ENCODE results near the gene RIC8B. TPM values are rescaled to one million over a fixed set of nuclear protein-coding genes. Genes with fewer than 3 reads are reported as not detected.

Gene RIC8B
- total and polyA plus RNA-seq, 2 of the 8 experiments (the other 6 are each of a cell fraction or from before 2014, with no cell fraction given) = 8.2 to 25.3 TPM

DNA sequence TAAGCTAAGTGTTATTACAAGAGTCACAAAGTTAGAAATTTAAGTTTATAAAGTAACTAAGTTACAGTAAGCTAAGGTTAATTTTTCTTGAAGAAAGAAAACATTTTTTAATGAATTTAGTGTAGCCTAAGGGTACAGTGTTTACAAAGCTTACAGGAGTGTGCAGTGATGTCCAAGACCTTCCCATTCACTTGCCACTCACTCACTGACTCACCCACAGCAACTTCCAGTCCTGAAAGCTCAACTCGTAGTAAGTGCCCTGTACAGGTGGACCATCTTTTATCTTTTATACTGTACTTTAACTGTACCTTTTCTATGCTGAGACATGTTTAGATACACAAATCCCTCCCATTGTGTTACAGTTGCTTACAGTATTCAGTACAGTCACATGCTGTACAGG lies 120.3 kb downstream of the RIC8B start:
- no peak overlapping the region for H3K27ac ChIP-seq (ENCODE audit: low read depth, low read length)
- no peak overlapping the region for H3K4me2 ChIP-seq (ENCODE audit: insufficient read depth in 1 of 2, low read depth in 2 of 2, low read length in 2 of 2)
- H3K4me3 ChIP-seq (ENCODE audit: extremely low read depth in 1 of 4, insufficient read depth in 2 of 4, low read depth in 3 of 4, low read length in 4 of 4) = no peak overlapping the region
- no peak overlapping the region for H2BK12ac ChIP-seq (ENCODE audit: low read depth, low read length)
- no peak overlapping the region for H2BK120ac ChIP-seq (replicated peaks; ENCODE audit: low read depth, low read length)
- no peak overlapping the region; the same call in 1 of the 2 replicates for H2AFZ ChIP-seq (ENCODE audit: low read length)
- no peaks in the 10 kb centered on the region for H3K23me2 ChIP-seq (ENCODE audit: low read depth, low read length)
- no peak overlapping the region for H3K9ac ChIP-seq (replicated peaks in 1 of 4; ENCODE audit: extremely low read depth in 1 of 4, low read depth in 3 of 4, low read length in 3 of 4)
- H2BK15ac ChIP-seq (ENCODE audit: low read length) = no peak overlapping the region
- no peak overlapping the region for H3K4ac ChIP-seq (replicated peaks; ENCODE audit: insufficient read length, low read depth, low read length)
- H4K5ac ChIP-seq (ENCODE audit: insufficient read length, low read depth, low read length) = no peak overlapping the region
- H3K4me1 ChIP-seq (replicated peaks in 1 of 4; ENCODE audit: control insufficient read depth in 3 of 4, insufficient read depth in 4 of 4, low read length in 3 of 4) = peaks cover 0 to 4% (median 0%) of the 10 kb centered on the region in 4 experiments; a peak in 1 of 7 replicates
- H3K14ac ChIP-seq (ENCODE audit: insufficient read length) = no peak overlapping the region
- H3K27me3 ChIP-seq (replicated peaks in 1 of 4; ENCODE audit: control insufficient read depth in 3 of 4, extremely low read depth in 1 of 4, insufficient read depth in 3 of 4, low read length in 3 of 4) = no peaks in the 10 kb centered on the region
- WGBS, 2 experiments (ENCODE audit: extremely low coverage in 1 of 2, insufficient coverage in 1 of 2, insufficient read length in 1 of 2, insufficient replicate concordance in 2 of 2, low coverage in 1 of 2, low lambda C conversion rate in 2 of 2, missing lambda C conversion rate in 1 of 2) = 91% methylated on average over 1 of the region's 1 CpG; no CpG with 5 or more reads in 1 of the 2 experiments
- no peak overlapping the region for H2BK5ac ChIP-seq (ENCODE audit: low read depth, low read length)
- H2AK5ac ChIP-seq (ENCODE audit: low read depth, low read length) = no peak overlapping the region
- 0 out of 8 replicates have a peak, but pooled peaks cover 0 to 4% (median 0%) of the 10 kb centered on the region in 4 experiments for H3K36me3 ChIP-seq (ENCODE audit: control insufficient read depth in 2 of 4, insufficient read depth in 4 of 4, low read length in 3 of 4)
- no peak for DNase-seq (ENCODE audit: low read depth in 1 of 2, low spot score in 2 of 2)
- H4K91ac ChIP-seq (replicated peaks; ENCODE audit: insufficient read length, low read length) = no peak overlapping the region
- no peak for FAIRE-seq
- H3K9me3 ChIP-seq (ENCODE audit: insufficient read depth in 2 of 2, low read depth in 1 of 2, low read length in 1 of 2) = no peaks in the 10 kb centered on the region
- ChIA-PET POLR2A (ENCODE audit: partially characterized antibody) (no interaction called here), CTCF (ENCODE audit: partially characterized antibody) (interaction anchor here (1.2 to 1.8 kb wide), 3 partner anchors 24 to 154 kb away, joined by 3 to 5 read pairs (median 5); no protein-coding TSS in a partner anchor)
- H4K20me1 ChIP-seq (replicated peaks in 1 of 2; ENCODE audit: control insufficient read depth in 1 of 2, insufficient read depth in 2 of 2, low read length in 2 of 2) = no peaks in the 10 kb centered on the region
- H3K79me1 ChIP-seq (ENCODE audit: low read depth, low read length) = no peaks in the 10 kb centered on the region
- no peak overlapping the region for H3K56ac ChIP-seq (replicated peaks; ENCODE audit: insufficient read length, low read depth, low read length)
- H2BK20ac ChIP-seq (ENCODE audit: low read length) = no peak overlapping the region
- H3K23ac ChIP-seq (ENCODE audit: insufficient read length) = no peak overlapping the region
- no peak overlapping the region for H3K18ac ChIP-seq (ENCODE audit: extremely low read depth, low read length)
- H4K8ac ChIP-seq (ENCODE audit: extremely low read depth, insufficient read depth, low read length) = no peak overlapping the region
- no peaks in the 10 kb centered on the region for H3K79me2 ChIP-seq (ENCODE audit: control insufficient read depth in 1 of 2, insufficient read depth in 2 of 2, low read length in 2 of 2)
- TF ChIP-seq SRF (IDR thresholded peaks at IDR 0.05; ENCODE audit: low read depth, low read length) = no peak
- no peak for TF ChIP-seq HDAC6 (IDR thresholded peaks at IDR 0.05; ENCODE audit: low read depth, low read length)
- TF ChIP-seq, protein P1, sequence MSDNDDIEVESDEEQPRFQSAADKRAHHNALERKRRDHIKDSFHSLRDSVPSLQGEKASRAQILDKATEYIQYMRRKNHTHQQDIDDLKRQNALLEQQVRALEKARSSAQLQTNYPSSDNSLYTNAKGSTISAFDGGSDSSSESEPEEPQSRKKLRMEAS (IDR thresholded peaks at IDR 0.05) = no peak
- no peak for TF ChIP-seq TAF1 (IDR thresholded peaks at IDR 0.05; ENCODE audit: low read depth, low read length)
- no peak for TF ChIP-seq SP2 (IDR thresholded peaks at IDR 0.05; ENCODE audit: low read length)
- TF ChIP-seq GTF2F1 (IDR thresholded peaks at IDR 0.05; ENCODE audit: borderline replicate concordance, low read depth, low read length) = no peak
